Measurements from ENCODE around the gene GAGE12J.
"Not testable (repeated sequence)": the region's sequence is repeated elsewhere in the genome, so short reads cannot be mapped to it uniquely, and the experiment has no call there.

Gene GAGE12J

GRCh38 chrX:49316085-49316484 is 5.8 kb upstream of the GAGE12J start:
- TF ChIP-seq CTCF (IDR thresholded peaks at IDR 0.05): no peak

DNA sequence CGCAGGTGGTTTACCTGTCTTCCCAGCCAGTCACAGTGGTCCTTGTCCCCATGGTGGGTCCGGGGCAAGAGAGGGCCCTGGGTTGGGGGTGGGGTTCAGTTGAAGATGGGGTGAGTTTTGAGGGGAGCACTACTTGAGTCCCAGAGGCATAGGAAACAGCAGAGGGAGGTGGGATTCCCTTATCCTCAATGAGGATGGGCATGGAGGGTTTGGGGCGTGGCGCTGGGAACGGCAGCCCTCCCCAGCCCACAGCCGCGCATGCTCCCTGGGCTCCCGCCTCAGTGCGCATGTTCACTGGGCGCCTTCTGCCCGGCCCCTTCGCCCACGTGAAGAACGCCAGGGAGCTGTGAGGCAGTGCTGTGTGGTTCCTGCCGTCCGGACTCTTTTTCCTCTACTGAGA is 9.4 kb downstream of the GAGE12J start, which contains the start of gene GAGE13:
TSS of gene GAGE13 (plus strand) at position 301 of the 400 bp plus-strand sequence. CDS start 1,156 bp downstream, outside the sequence.
- not testable (repeated sequence) for TF ChIP-seq CTCF (IDR thresholded peaks at IDR 0.05)

Data from LNCAP (cell line).